GM12878 (cell line): Measurements from ENCODE around the gene VRK3. TPM values are rescaled to one million over a fixed set of nuclear protein-coding genes. Genes with fewer than 3 reads are reported as not detected.

ENCODE experiments used
- ATAC-seq: fragments of 200-7000 bp; cut with Tn5 transposase; 3 replicates; pipeline ENCODE4 v1.9.1; 2020; ENCODE audit warnings: mild to moderate bottlenecking, moderate library complexity
- BruUV-seq: library from RNA; stranded (reverse); fragments of 400-500 nt; replicated peaks from 2 replicates; lab custom pipeline; 2021; lab: Mats Ljungman, UMichigan
- CTCF ChIA-PET: fragments of 300-600 bp; sonication (Branson Sonifier 250); formaldehyde crosslinking; extraction: SDS; loops from one replicate; lab custom pipeline; 2021; ENCODE audit warnings: inconsistent platforms; lab: Yijun Ruan, JAX
- POLR2A ChIA-PET: fragments of 350-600 bp; formaldehyde crosslinking; extraction: SDS; loops from one replicate; lab custom pipeline; 2021; ENCODE audit warnings: inconsistent platforms; lab: Charles Lee
- RAD21 ChIA-PET: fragments of 300-600 bp; sonication (Branson Sonifier 250); formaldehyde crosslinking; loops from one replicate; lab custom pipeline; 2023; ENCODE audit warnings: antibody characterized with exemption; ENCODE audit not compliant: unreplicated experiment; lab: Charles Lee
- SMC1A ChIA-PET: fragments of 300-600 bp; sonication (Branson Sonifier 250); formaldehyde crosslinking; loops from one replicate; lab custom pipeline; 2023; ENCODE audit not compliant: unreplicated experiment, uncharacterized antibody; lab: Charles Lee
- DNase-seq: peaks from one replicate; pipeline ENCODE4 v3.0.0-alpha.2; 2011; ENCODE audit warnings: low read depth, low spot score
- FAIRE-seq: peaks from 3 replicates; lab custom pipeline; 2011; peaks lifted over from hg19 to GRCh38; lab: Jason Lieb, UNC
- H2AFZ ChIP-seq: 2 replicates; pipeline ENCODE4 v1.6.0; 2011; ENCODE audit warnings: low read depth, low read length, control low read depth; ENCODE audit not compliant: control insufficient read depth
- H3K27ac ChIP-seq: 2 replicates; pipeline ENCODE4 v1.5.1; 2011; ENCODE audit warnings: control low read depth; ENCODE audit not compliant: control insufficient read depth, insufficient read depth
- H3K27me3 ChIP-seq, 2 experiments: replicated peaks in 1 of 2; 2 replicates each; pipeline versions ENCODE4 v1.6.0 to v1.6.1; 2011; ENCODE audit warnings: low read length in 1 of 2; ENCODE audit not compliant: control insufficient read depth in 2 of 2, insufficient read depth in 2 of 2
- H3K36me3 ChIP-seq, 2 experiments: 2 replicates each; pipeline ENCODE4 v1.5.1; 2011; ENCODE audit warnings: low read length in 1 of 2; ENCODE audit not compliant: control insufficient read depth in 2 of 2, insufficient read depth in 2 of 2
- H3K4me1 ChIP-seq: 2 replicates; pipeline ENCODE4 v1.6.1; 2011; ENCODE audit warnings: mild to moderate bottlenecking, low read length, moderate library complexity, mixed read lengths; ENCODE audit not compliant: control insufficient read depth, insufficient read depth
- H3K4me2 ChIP-seq: 2 replicates; pipeline ENCODE4 v1.6.0; 2011; ENCODE audit warnings: control low read depth; ENCODE audit not compliant: control insufficient read depth, insufficient read depth
- H3K4me3 ChIP-seq: fragments of 200-600 bp; sonication (generic); 2 replicates; pipeline ENCODE4 v1.5.1; 2016
- H3K79me2 ChIP-seq: 2 replicates; pipeline ENCODE4 v1.6.0; 2011; ENCODE audit warnings: low read length; ENCODE audit not compliant: control insufficient read depth, insufficient read depth
- H3K9ac ChIP-seq: 2 replicates; pipeline ENCODE4 v1.8.0; 2011; ENCODE audit warnings: low read length, control low read depth, mixed read lengths; ENCODE audit not compliant: control insufficient read depth, insufficient read depth
- H3K9me3 ChIP-seq: replicated peaks from 3 replicates; pipeline ENCODE4 v1.5.1; 2011; ENCODE audit warnings: mild to moderate bottlenecking, low read length; ENCODE audit not compliant: control insufficient read depth, insufficient read depth
- H4K20me1 ChIP-seq: 2 replicates; pipeline ENCODE4 v1.6.0; 2011; ENCODE audit not compliant: control insufficient read depth, insufficient read depth
- CBX5 ChIP-seq: sonication (generic); IDR thresholded peaks from 2 replicates; pipeline ENCODE4 v1.6.1; 2016; ENCODE audit warnings: low read depth, moderate library complexity, mild to moderate bottlenecking, inconsistent platforms
- NBN ChIP-seq: fragments of 450-650 bp; IDR thresholded peaks from 2 replicates; pipeline ENCODE4 v1.6.1; 2016
- POLR2AphosphoS5 ChIP-seq: IDR thresholded peaks from 2 replicates; pipeline ENCODE4 v1.6.1; 2011; ENCODE audit warnings: mild to moderate bottlenecking, low read length, inconsistent platforms
- WGBS: methylation state at CpG from one replicate; pipeline ENCODE4 v1.1.6; 2016; ENCODE audit warnings: low lambda C conversion rate; ENCODE audit not compliant: insufficient replicate concordance, insufficient coverage; ENCODE audit errors: missing lambda C conversion rate; 5-methylcytosine and 5-hydroxymethylcytosine counted together
- in situ Hi-C: fragments of 300-500 bp; cut with MboI; formaldehyde crosslinking; loops from 9 replicates; pipeline ENCODE4 v1.14.3; 2018; ENCODE audit warnings: mixed read lengths
- intact Hi-C: fragments of 100-400 bp; cut with micrococcal nuclease; formaldehyde crosslinking; loops from one replicate; pipeline ENCODE4 v1.14.2; 2022; ENCODE audit not compliant: unreplicated experiment
- polyA plus RNA-seq, 11 experiments: library from polyadenylated mRNA; depleted of rRNA in 4 of 11; unstranded in 6 of 11; stranded (reverse) in 5 of 11; fragments of >200 nt; fragmentation: Nextera tagmentation in 4 of 11; fragmentation: Illumina TruSeq in 1 of 11; extraction: Ambion mirVana in 4 of 11; extraction: Trizol in 1 of 11; gene quantifications; 1 replicate in 1 of 11; 2 replicates in 10 of 11; pipeline versions ENCODE4 v1.2.1 to v1.2.3, GENCODE V29; 2011 to 2016; ENCODE audit warnings: inconsistent platforms in 2 of 11, missing spikeins in 2 of 11, low read depth in 1 of 11
- total RNA-seq, 4 experiments: library from RNA; depleted of rRNA in 3 of 4; stranded (reverse); fragments of >200 nt in 3 of 4; fragmentation: Illumina TruSeq in 1 of 4; extraction: Trizol in 1 of 4; gene quantifications; 2 replicates each; pipeline versions ENCODE4 v1.2.1 to v1.2.3, GENCODE V29; 2013 to 2021
- TF ChIP-seq, protein P1 (sequence below): fragments of 450-650 bp; IDR thresholded peaks from 2 replicates; pipeline ENCODE4 v1.6.1; 2016; ENCODE audit warnings: mild to moderate bottlenecking

Gene VRK3
- total and polyA plus RNA-seq, 10 of the 15 experiments (the other 5 are each of a cell fraction or from before 2014, with no cell fraction given) = 17.3 to 61.9 (median 35.5) TPM

DNA sequence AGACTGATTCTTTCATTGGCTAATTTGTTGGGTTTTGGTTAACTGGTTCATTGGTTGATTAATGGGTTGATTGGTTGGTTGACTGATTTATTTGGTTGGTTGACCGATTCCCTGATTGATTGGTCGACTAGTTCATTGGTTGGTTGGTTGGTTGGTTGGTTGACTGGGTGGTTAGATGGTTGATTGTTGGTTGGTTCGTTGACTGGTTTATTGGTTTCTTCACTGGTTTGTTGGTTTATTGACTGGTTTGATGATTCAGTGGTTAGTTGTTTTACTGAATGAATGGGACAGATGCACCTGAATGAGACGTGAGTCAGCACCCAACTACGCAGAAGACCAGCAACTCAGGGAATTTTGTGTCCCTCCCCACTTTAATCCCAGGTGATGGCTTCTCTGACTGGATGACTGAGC lies 93.1 kb downstream of the VRK3 start:
- DNase-seq (no peak), ATAC-seq (no peak), FAIRE-seq (no peak)
- peaks cover 13% of the 10 kb centered on the region for H3K4me1 ChIP-seq
- intact Hi-C loops = no loop called here
- ChIA-PET POLR2A (no interaction called here), CTCF (no interaction called here), RAD21 (interaction anchor here (0.6 kb wide), 1 partner anchor 20 kb away, joined by 3 read pairs; no protein-coding TSS in a partner anchor), SMC1A (no interaction called here)
- H3K27me3 ChIP-seq = no peaks in the 10 kb centered on the region
- H3K9me3 ChIP-seq = no peaks in the 10 kb centered on the region
- no peak overlapping the region for H3K27ac ChIP-seq
- H4K20me1 ChIP-seq = no peaks in the 10 kb centered on the region
- H3K4me2 ChIP-seq = no peak overlapping the region
- H3K79me2 ChIP-seq = peaks cover 47% of the 10 kb centered on the region
- peaks cover 9 to 10% of the 10 kb centered on the region in 2 experiments; a peak in 3 of 4 replicates for H3K36me3 ChIP-seq
- no peak for TF ChIP-seq CBX5
- peak; percentile 13; the same call in 1 of the 2 replicates for TF ChIP-seq POLR2AphosphoS5
- TF ChIP-seq, protein P1, sequence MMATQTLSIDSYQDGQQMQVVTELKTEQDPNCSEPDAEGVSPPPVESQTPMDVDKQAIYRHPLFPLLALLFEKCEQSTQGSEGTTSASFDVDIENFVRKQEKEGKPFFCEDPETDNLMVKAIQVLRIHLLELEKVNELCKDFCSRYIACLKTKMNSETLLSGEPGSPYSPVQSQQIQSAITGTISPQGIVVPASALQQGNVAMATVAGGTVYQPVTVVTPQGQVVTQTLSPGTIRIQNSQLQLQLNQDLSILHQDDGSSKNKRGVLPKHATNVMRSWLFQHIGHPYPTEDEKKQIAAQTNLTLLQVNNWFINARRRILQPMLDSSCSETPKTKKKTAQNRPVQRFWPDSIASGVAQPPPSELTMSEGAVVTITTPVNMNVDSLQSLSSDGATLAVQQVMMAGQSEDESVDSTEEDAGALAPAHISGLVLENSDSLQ = peak; percentile 80
- 0 out of 2 replicates have a peak, but pooled peaks have one; percentile 26 for TF ChIP-seq NBN
- in situ Hi-C loops = loop anchor here (10.0 kb wide), 1 partner anchor 203 kb away; no protein-coding TSS in a partner anchor
- 90% methylated on average over 5 of the region's 5 CpGs for WGBS
- 0 out of 2 replicates have a peak overlapping the region, but pooled peaks have one; percentile 92 for H3K4me3 ChIP-seq
- no peak overlapping the region for H2AFZ ChIP-seq
- no TSS peak for BruUV-seq
- H3K9ac ChIP-seq = no peak overlapping the region
